K562 (cell line): ENCODE results near the gene SLC12A9. TPM values are rescaled to one million over a fixed set of nuclear protein-coding genes. Genes with fewer than 3 reads are reported as not detected.

Experiments
- polyA plus RNA-seq, 8 experiments: library from polyadenylated mRNA; depleted of rRNA in 4 of 8; stranded (reverse) in 5 of 8; unstranded in 3 of 8; fragments of >200 nt; fragmentation: Nextera tagmentation in 2 of 8; fragmentation: Illumina TruSeq in 1 of 8; extraction: Ambion mirVana in 2 of 8; extraction: Trizol in 1 of 8; gene quantifications; 2 replicates each; pipeline versions ENCODE4 v1.2.1 to v1.2.3, GENCODE V29; 2011 to 2014; ENCODE audit warnings: inconsistent platforms in 1 of 8, missing spikeins in 1 of 8
- total RNA-seq, 7 experiments: library from RNA; depleted of rRNA in 6 of 7; stranded (reverse); fragments of >200 nt in 6 of 7; fragmentation: Illumina TruSeq in 2 of 7; extraction: Trizol in 2 of 7; gene quantifications; 2 replicates each; pipeline versions ENCODE4 v1.2.1 to v1.2.3, GENCODE V29; 2011 to 2021; ENCODE audit warnings: low replicate concordance in 1 of 7
- TF ChIP-seq, protein P1 (sequence below): fragments of 200-800 bp; sonication (Bioruptor generic); IDR thresholded peaks from 2 replicates; pipeline ENCODE4 v1.6.1; 2017; ENCODE audit warnings: missing genetic modification characterization, missing compliant biosample characterization
- TF ChIP-seq, protein P2 (sequence below): fragments of 200-800 bp; sonication (Bioruptor generic); IDR thresholded peaks from 2 replicates; pipeline ENCODE4 v1.6.1; 2016; ENCODE audit warnings: missing genetic modification characterization, missing compliant biosample characterization

SLC12A9 gene
- total and polyA plus RNA-seq, 9 of the 15 experiments (the other 6 are each of a cell fraction or from before 2014, with no cell fraction given): 0.06 to 20.2 (median 10.7) TPM

- TF ChIP-seq, protein P1, sequence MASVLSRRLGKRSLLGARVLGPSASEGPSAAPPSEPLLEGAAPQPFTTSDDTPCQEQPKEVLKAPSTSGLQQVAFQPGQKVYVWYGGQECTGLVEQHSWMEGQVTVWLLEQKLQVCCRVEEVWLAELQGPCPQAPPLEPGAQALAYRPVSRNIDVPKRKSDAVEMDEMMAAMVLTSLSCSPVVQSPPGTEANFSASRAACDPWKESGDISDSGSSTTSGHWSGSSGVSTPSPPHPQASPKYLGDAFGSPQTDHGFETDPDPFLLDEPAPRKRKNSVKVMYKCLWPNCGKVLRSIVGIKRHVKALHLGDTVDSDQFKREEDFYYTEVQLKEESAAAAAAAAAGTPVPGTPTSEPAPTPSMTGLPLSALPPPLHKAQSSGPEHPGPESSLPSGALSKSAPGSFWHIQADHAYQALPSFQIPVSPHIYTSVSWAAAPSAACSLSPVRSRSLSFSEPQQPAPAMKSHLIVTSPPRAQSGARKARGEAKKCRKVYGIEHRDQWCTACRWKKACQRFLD: 0 out of 2 replicates have a peak, but pooled peaks have one; percentile 0
- TF ChIP-seq, protein P2, sequence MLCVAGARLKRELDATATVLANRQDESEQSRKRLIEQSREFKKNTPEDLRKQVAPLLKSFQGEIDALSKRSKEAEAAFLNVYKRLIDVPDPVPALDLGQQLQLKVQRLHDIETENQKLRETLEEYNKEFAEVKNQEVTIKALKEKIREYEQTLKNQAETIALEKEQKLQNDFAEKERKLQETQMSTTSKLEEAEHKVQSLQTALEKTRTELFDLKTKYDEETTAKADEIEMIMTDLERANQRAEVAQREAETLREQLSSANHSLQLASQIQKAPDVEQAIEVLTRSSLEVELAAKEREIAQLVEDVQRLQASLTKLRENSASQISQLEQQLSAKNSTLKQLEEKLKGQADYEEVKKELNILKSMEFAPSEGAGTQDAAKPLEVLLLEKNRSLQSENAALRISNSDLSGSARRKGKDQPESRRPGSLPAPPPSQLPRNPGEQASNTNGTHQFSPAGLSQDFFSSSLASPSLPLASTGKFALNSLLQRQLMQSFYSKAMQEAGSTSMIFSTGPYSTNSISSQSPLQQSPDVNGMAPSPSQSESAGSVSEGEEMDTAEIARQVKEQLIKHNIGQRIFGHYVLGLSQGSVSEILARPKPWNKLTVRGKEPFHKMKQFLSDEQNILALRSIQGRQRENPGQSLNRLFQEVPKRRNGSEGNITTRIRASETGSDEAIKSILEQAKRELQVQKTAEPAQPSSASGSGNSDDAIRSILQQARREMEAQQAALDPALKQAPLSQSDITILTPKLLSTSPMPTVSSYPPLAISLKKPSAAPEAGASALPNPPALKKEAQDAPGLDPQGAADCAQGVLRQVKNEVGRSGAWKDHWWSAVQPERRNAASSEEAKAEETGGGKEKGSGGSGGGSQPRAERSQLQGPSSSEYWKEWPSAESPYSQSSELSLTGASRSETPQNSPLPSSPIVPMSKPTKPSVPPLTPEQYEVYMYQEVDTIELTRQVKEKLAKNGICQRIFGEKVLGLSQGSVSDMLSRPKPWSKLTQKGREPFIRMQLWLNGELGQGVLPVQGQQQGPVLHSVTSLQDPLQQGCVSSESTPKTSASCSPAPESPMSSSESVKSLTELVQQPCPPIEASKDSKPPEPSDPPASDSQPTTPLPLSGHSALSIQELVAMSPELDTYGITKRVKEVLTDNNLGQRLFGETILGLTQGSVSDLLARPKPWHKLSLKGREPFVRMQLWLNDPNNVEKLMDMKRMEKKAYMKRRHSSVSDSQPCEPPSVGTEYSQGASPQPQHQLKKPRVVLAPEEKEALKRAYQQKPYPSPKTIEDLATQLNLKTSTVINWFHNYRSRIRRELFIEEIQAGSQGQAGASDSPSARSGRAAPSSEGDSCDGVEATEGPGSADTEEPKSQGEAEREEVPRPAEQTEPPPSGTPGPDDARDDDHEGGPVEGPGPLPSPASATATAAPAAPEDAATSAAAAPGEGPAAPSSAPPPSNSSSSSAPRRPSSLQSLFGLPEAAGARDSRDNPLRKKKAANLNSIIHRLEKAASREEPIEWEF: 0 out of 2 replicates have a peak, but pooled peaks have one; percentile 39
- TF ChIP-seq, all 486 proteins: peak for 6
These were observed 21.2 kb downstream of the SLC12A9 start (continued) for GRCh38 chr7:100873599-100874299.
